ENCODE measurements around the gene ST6GALNAC3. TPM values are rescaled to one million over a fixed set of nuclear protein-coding genes. Genes with fewer than 3 reads are reported as not detected.

Gene ST6GALNAC3
- polyA plus RNA-seq, 1 experiment = 0.05 TPM

DNA sequence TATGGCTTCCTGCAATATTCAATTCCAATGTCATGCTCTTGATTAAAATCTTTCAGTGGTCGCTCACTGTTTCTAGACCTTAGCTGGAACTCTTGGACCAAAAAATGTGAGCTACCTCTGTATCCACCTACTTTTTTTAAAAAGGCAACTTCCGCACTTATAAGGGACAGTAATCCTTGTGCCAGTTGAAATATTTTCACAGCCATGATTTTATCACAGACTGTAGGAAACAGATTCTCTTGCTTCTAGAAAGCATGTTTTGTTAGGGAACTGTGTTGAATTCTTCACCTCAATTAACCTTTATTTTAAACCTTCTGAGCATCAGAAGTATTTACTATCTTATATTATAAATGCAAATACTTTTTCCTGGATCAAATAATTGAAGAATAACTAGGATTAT, 496.7 kb downstream of the ST6GALNAC3 start:
- no peak overlapping the region for H3K4me3 ChIP-seq (ENCODE audit: low read depth, low read length)
- no peaks in the 10 kb centered on the region for H3K36me3 ChIP-seq (ENCODE audit: control insufficient read depth, insufficient read depth, low read length)
- CTCF ChIA-PET = no interaction called here
- DNase-seq (ENCODE audit: low read depth) = no peak
- POLR2A ChIA-PET = no interaction called here
- TF ChIP-seq, protein P1, sequence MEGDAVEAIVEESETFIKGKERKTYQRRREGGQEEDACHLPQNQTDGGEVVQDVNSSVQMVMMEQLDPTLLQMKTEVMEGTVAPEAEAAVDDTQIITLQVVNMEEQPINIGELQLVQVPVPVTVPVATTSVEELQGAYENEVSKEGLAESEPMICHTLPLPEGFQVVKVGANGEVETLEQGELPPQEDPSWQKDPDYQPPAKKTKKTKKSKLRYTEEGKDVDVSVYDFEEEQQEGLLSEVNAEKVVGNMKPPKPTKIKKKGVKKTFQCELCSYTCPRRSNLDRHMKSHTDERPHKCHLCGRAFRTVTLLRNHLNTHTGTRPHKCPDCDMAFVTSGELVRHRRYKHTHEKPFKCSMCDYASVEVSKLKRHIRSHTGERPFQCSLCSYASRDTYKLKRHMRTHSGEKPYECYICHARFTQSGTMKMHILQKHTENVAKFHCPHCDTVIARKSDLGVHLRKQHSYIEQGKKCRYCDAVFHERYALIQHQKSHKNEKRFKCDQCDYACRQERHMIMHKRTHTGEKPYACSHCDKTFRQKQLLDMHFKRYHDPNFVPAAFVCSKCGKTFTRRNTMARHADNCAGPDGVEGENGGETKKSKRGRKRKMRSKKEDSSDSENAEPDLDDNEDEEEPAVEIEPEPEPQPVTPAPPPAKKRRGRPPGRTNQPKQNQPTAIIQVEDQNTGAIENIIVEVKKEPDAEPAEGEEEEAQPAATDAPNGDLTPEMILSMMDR (IDR thresholded peaks at IDR 0.05; ENCODE audit: insufficient read depth, low read depth, low read length) = no peak
- H3K27me3 ChIP-seq (ENCODE audit: control insufficient read depth, insufficient read depth, low read length) = no peaks in the 10 kb centered on the region

DNA sequence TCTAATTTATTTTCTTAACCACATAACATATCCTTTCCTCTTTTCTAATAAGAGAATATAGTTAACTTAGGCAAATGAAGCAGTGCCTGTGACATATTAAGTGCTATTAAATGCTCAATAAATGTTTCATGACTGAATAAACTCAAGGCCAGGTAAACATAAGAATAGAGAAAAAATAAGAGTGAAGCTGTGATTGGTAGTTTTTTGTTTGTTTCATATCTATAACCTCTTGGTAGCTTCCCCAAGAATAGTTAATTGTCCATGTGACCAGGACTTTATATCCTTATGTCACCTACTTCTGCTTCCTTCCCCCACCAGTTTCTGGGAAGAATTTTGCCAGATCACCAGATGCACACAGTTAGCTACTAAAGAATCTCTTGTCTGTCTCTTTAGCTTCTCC, 497.7 kb downstream of the ST6GALNAC3 start:
- CTCF ChIA-PET = interaction anchor here (1.0 kb wide), 1 partner anchor 23 kb away, joined by 3 read pairs; no protein-coding TSS in a partner anchor
- H3K27me3 ChIP-seq (ENCODE audit: control insufficient read depth, insufficient read depth, low read length) = no peaks in the 10 kb centered on the region
- TF ChIP-seq, protein P1 (IDR thresholded peaks at IDR 0.05; ENCODE audit: insufficient read depth, low read depth, low read length) = no peak
- POLR2A ChIA-PET = no interaction called here
- no peak overlapping the region for H3K4me3 ChIP-seq (ENCODE audit: low read depth, low read length)
- H3K36me3 ChIP-seq (ENCODE audit: control insufficient read depth, insufficient read depth, low read length) = no peaks in the 10 kb centered on the region
- DNase-seq (ENCODE audit: low read depth) = no peak

DNA sequence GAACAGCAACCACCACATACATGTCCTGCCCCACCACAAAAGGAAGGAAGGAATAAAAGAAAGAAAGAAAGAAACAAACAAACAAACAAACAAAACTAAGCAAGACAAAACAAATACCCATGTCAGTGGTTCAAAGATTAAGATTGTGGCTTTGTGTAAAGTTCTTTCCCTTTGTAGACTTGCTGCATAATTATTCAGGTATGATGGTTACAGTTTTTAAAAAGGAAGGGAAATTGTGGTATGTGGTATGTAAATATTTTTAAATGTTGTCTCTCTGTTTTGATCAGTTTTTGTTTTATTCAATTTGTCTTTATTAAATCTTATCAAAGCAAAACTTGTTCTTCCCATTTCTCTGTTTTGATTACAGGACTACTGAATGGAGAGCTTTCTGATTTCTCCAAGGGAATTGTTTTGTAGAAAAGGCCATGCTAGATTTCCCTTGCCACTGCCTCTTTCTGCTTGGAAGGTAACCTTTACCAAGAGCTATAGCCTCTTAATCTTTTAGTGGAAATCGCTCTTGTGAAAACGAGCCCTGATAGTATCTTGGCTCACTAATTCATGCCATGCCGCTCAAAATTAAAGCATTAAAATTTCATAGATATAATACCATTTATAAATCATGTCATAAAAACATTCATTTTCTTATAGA, 502.5 kb downstream of the ST6GALNAC3 start:
- POLR2A ChIA-PET = no interaction called here
- no peaks in the 10 kb centered on the region for H3K27me3 ChIP-seq (ENCODE audit: control insufficient read depth, insufficient read depth, low read length)
- TF ChIP-seq, protein P1 (IDR thresholded peaks at IDR 0.05; ENCODE audit: insufficient read depth, low read depth, low read length) = no peak
- H3K4me3 ChIP-seq (ENCODE audit: low read depth, low read length) = no peak overlapping the region
- H3K36me3 ChIP-seq (ENCODE audit: control insufficient read depth, insufficient read depth, low read length) = no peaks in the 10 kb centered on the region
- CTCF ChIA-PET = no interaction called here
- DNase-seq (ENCODE audit: low read depth) = no peak

DNA sequence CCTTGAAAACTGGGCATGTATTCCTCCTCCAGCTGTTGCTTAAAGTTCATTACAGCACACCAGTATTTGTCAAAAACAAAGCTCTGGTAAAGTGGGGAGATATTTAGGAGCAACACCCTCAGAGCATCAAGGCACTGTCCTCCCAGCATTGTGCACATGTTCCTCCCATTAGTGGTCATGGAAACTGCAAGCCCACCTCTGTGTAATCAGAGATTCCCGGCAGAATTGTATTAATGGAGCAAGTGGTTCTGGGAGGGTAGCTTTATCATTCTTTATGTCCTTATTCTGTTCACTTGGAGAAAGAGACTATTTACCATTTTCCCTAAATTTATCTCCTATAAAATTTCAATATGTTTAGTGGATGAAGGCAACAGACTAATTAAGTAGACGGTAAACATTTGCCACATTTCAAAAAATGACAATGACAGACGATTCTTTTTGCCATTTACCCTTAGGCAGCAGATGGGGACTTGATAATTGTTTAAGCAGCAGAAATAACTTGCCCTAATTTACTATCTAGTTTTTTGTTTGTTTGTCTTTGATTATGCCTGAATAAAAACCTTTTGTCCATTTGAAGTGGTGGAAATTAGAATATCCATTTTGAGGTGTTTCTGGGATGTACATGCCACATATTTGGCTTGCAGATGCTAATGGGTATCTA, 503.1 kb downstream of the ST6GALNAC3 start:
- no peak for DNase-seq (ENCODE audit: low read depth)
- CTCF ChIA-PET = no interaction called here
- H3K27me3 ChIP-seq (ENCODE audit: control insufficient read depth, insufficient read depth, low read length) = no peaks in the 10 kb centered on the region
- no peaks in the 10 kb centered on the region for H3K36me3 ChIP-seq (ENCODE audit: control insufficient read depth, insufficient read depth, low read length)
- H3K4me3 ChIP-seq (ENCODE audit: low read depth, low read length) = no peak overlapping the region
- POLR2A ChIA-PET = no interaction called here
- TF ChIP-seq, protein P1 (IDR thresholded peaks at IDR 0.05; ENCODE audit: insufficient read depth, low read depth, low read length) = no peak

DNA sequence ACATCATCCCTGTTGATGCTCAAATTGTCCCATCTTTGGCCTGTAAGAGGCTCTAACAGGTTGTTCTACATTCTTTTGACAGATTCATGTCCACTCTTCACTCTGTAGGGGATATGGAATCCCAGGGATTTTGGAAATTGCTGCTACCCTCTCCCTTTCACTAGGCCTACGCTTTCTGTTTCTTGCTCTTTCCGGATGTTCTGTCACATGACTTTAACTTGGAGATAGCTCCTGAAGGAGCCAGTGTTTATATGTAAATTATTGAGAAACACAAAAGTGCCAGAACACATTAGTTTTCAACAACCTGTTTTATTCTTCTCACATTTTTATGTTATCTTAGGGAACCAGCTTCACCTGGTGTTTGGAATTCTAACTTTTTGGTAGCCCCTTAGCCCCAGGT, 505.7 kb downstream of the ST6GALNAC3 start:
- H3K27me3 ChIP-seq (ENCODE audit: control insufficient read depth, insufficient read depth, low read length) = no peaks in the 10 kb centered on the region
- no peaks in the 10 kb centered on the region for H3K36me3 ChIP-seq (ENCODE audit: control insufficient read depth, insufficient read depth, low read length)
- TF ChIP-seq, protein P1 (IDR thresholded peaks at IDR 0.05; ENCODE audit: insufficient read depth, low read depth, low read length) = no peak
- no peak for DNase-seq (ENCODE audit: low read depth)
- POLR2A ChIA-PET = no interaction called here
- CTCF ChIA-PET = no interaction called here
- no peak overlapping the region for H3K4me3 ChIP-seq (ENCODE audit: low read depth, low read length)
